Body of pancreas (tissue), 4 donors: ENCODE data around the gene NEGR1. TPM values are rescaled to one million over a fixed set of nuclear protein-coding genes. Genes with fewer than 3 reads are reported as not detected.

ENCODE experiments used
- ATAC-seq: fragments of 150-250 bp; one replicate; pipeline ENCODE4 v1.9.1; 2016
- DNase-seq, 4 donors: peaks; one replicate each; pipeline ENCODE4 v3.0.0-alpha.2; 2019
- H3K27ac ChIP-seq, 4 donors: fragments of 200-600 bp; sonication (generic); 1 replicate in 3 of 4; 2 replicates in 1 of 4; pipeline versions ENCODE4 v1.5.1 to v1.6.1; 2016 to 2019; ENCODE audit warnings: mild to moderate bottlenecking in 1 of 4, mixed read lengths in 1 of 4, moderate library complexity in 1 of 4
- H3K27me3 ChIP-seq, 2 donors: fragments of 200-600 bp; sonication (generic); one replicate each; pipeline ENCODE4 v1.6.0; 2016; ENCODE audit warnings: mild to moderate bottlenecking in 1 of 2
- H3K36me3 ChIP-seq, 2 donors: fragments of 200-600 bp; sonication (generic); replicated peaks in 1 of 2; 2 replicates each; pipeline ENCODE4 v1.5.1; 2016; ENCODE audit warnings: low read depth in 2 of 2; ENCODE audit not compliant: insufficient read depth in 1 of 2
- H3K4me1 ChIP-seq: fragments of 200-600 bp; sonication (generic); one replicate; pipeline ENCODE4 v1.6.0; 2016
- H3K4me3 ChIP-seq, 2 donors: fragments of 200-600 bp; sonication (generic); 1 replicate in 1 of 2; 2 replicates in 1 of 2; pipeline ENCODE4 v1.5.1; 2016 to 2019
- H3K9me3 ChIP-seq, 3 donors: fragments of 200-600 bp; sonication (generic); 1 replicate in 2 of 3; 2 replicates in 1 of 3; pipeline ENCODE4 v1.5.1; 2016
- CTCF ChIP-seq, 7 experiments: fragments of 450-650 bp in 4 of 7; fragments of 200-600 bp in 3 of 7; sonication (generic) in 3 of 7; IDR thresholded peaks; one replicate each; pipeline ENCODE4 v1.5.1; 2016 to 2019; ENCODE audit warnings: antibody characterized with exemption in 7 of 7
- POLR2A ChIP-seq, 3 donors: fragments of 450-650 bp; IDR thresholded peaks; one replicate each; pipeline ENCODE4 v1.6.1; 2016; ENCODE audit warnings: antibody characterized with exemption in 3 of 3, mild to moderate bottlenecking in 2 of 3
- WGBS, 2 donors: methylation state at CpG; one replicate each; pipeline ENCODE4 v1.1.5; 2017; 5-methylcytosine and 5-hydroxymethylcytosine counted together
- intact Hi-C: fragments of 100-400 bp; cut with DNase I; formaldehyde crosslinking; loops from one replicate; pipeline ENCODE4 v1.15.1; 2023
- total RNA-seq, 2 donors: library from RNA; depleted of rRNA; stranded (reverse); fragments of >200 nt; gene quantifications; one replicate each; pipeline ENCODE4 v1.1.0, GENCODE V29; 2016

The NEGR1 gene
- total RNA-seq, 2 donors from 2014 or later = 6.3 to 9.6 TPM

GRCh38 chr1:71562298-71562697 lies 720.0 kb downstream of the NEGR1 start:
- no peak overlapping the region for H3K27ac ChIP-seq
- WGBS, 2 donors = 0 to 32% methylated on average over 1 of the region's 1 CpG
- no peak for ATAC-seq

GRCh38 chr1:71561729-71562128 lies 720.6 kb downstream of the NEGR1 start:
- DNase-seq (no peak), ATAC-seq (no peak)
- H3K27me3 ChIP-seq = no peaks in the 10 kb centered on the region
- intact Hi-C loops = no loop called here
- H3K9me3 ChIP-seq = no peaks in the 10 kb centered on the region
- 38 to 61% methylated on average over 2 of the region's 2 CpGs for WGBS, 2 donors
- H3K4me3 ChIP-seq = no peak overlapping the region
- H3K4me1 ChIP-seq = no peaks in the 10 kb centered on the region
- TF ChIP-seq CTCF (IDR thresholded peaks at IDR 0.05) (no peak), POLR2A (IDR thresholded peaks at IDR 0.05) (no peak)
- no peak overlapping the region for H3K27ac ChIP-seq
- H3K36me3 ChIP-seq = no peaks in the 10 kb centered on the region

More at GRCh38 chr1:71562298-71562697, 720.0 kb downstream of the NEGR1 start:
- intact Hi-C loops = no loop called here
- Histone ChIP-seq H3K4me1 (no peaks in the 10 kb centered on the region), H3K36me3 (no peaks in the 10 kb centered on the region), H3K9me3 (no peaks in the 10 kb centered on the region), H3K4me3 (no peak overlapping the region), H3K27me3 (no peaks in the 10 kb centered on the region)
- no peak for TF ChIP-seq POLR2A (IDR thresholded peaks at IDR 0.05)
- no peak for TF ChIP-seq CTCF (IDR thresholded peaks at IDR 0.05)
- no peak for DNase-seq

- DNase-seq (no peak), ATAC-seq (no peak)
- no peaks in the 10 kb centered on the region for H3K9me3 ChIP-seq
- no peak overlapping the region for H3K27ac ChIP-seq
- no peaks in the 10 kb centered on the region for H3K36me3 ChIP-seq
- no peak for TF ChIP-seq CTCF (IDR thresholded peaks at IDR 0.05)
- TF ChIP-seq POLR2A (IDR thresholded peaks at IDR 0.05) = no peak
- no peaks in the 10 kb centered on the region for H3K27me3 ChIP-seq
- intact Hi-C loops = no loop called here
- 59 to 69% methylated on average over 2 of the region's 2 CpGs for WGBS, 2 donors
- no peak overlapping the region for H3K4me3 ChIP-seq
- no peaks in the 10 kb centered on the region for H3K4me1 ChIP-seq
These were observed 721.1 kb downstream of the NEGR1 start for GRCh38 chr1:71561206-71561605.

GRCh38 chr1:71559880-71560279 lies 722.5 kb downstream of the NEGR1 start:
- Histone ChIP-seq H3K27me3 (no peaks in the 10 kb centered on the region), H3K4me3 (no peak overlapping the region), H3K4me1 (no peaks in the 10 kb centered on the region), H3K9me3 (no peaks in the 10 kb centered on the region), H3K27ac (no peak overlapping the region), H3K36me3 (no peaks in the 10 kb centered on the region)
- DNase-seq (no peak), ATAC-seq (no peak)
- intact Hi-C loops = no loop called here
- 69 to 84% methylated on average over 1 of the region's 1 CpG for WGBS, 2 donors
- TF ChIP-seq POLR2A (IDR thresholded peaks at IDR 0.05) (no peak), CTCF (IDR thresholded peaks at IDR 0.05) (no peak)

GRCh38 chr1:71557138-71557537 lies 725.2 kb downstream of the NEGR1 start:
- TF ChIP-seq CTCF (IDR thresholded peaks at IDR 0.05) (no peak), POLR2A (IDR thresholded peaks at IDR 0.05) (no peak)
- 15 to 23% methylated on average over 2 of the region's 2 CpGs for WGBS, 2 donors
- H3K27me3 ChIP-seq = no peaks in the 10 kb centered on the region
- DNase-seq (no peak), ATAC-seq (no peak)
- H3K4me1 ChIP-seq = no peaks in the 10 kb centered on the region
- intact Hi-C loops = no loop called here
- H3K27ac ChIP-seq = no peak overlapping the region
- no peak overlapping the region for H3K4me3 ChIP-seq
- H3K36me3 ChIP-seq = no peaks in the 10 kb centered on the region
- H3K9me3 ChIP-seq = no peaks in the 10 kb centered on the region
